ENCODE data around the gene ZNF776. TPM values are rescaled to one million over a fixed set of nuclear protein-coding genes. Genes with fewer than 3 reads are reported as not detected.
A peak's percentile ranks its signal among the peaks of the same experiment; 100 is the strongest.

The ZNF776 gene
- total and polyA plus RNA-seq, 4 donors, result 2.9 to 33.8 (median 9.8) TPM

DNA sequence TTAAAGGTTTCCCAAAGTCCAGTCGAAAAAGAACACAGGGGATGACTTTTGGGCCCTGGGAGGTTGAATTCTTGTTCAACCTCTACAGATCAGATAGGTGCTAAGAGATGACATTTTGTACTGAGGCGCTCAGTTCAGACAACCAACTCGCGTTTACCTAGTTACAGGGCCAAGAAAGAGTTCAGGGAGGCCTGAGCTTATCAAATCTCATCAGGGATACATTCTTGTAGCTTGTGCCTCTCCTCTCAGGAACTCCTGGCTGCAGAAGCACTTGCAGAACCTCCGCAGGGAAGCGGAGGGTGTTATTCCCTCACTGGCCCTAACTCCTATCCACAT, 825 bp downstream of the ZNF776 start:
- peak overlapping the region in 1 of 2 donors; percentile 78 for H3K27ac ChIP-seq (ENCODE audit: low read depth in 1 of 2, low read length in 1 of 2)
- H3K27me3 ChIP-seq (ENCODE audit: control insufficient read depth in 3 of 3, insufficient read depth in 3 of 3, low read length in 2 of 3), result no peaks in the 10 kb centered on the region
- H3K4me3 ChIP-seq, result peak overlapping the region; percentile 97
- H3K36me3 ChIP-seq (ENCODE audit: control insufficient read depth in 4 of 4, insufficient read depth in 4 of 4, low read length in 4 of 4), result peaks cover 18 to 54% (median 38%) of the 10 kb centered on the region in 4 donors
- ATAC-seq (ENCODE audit: insufficient read depth, low FRiP score) (no peak), DNase-seq (peak in 2 of 3 donors; percentile 9 to 13)
- H3K9me3 ChIP-seq (ENCODE audit: control insufficient read depth in 4 of 4, insufficient read depth in 3 of 4, low read length in 3 of 4), result peaks cover under 1 to 31% (median 28%) of the 10 kb centered on the region in 4 donors
- 43 to 50% methylated on average over 6 of the region's 6 CpGs for WGBS, 2 donors
- peak overlapping the region; percentile 69 to 89 for H3K9ac ChIP-seq (ENCODE audit: insufficient read depth in 1 of 2, low read length in 2 of 2)
- TF ChIP-seq, protein P1, sequence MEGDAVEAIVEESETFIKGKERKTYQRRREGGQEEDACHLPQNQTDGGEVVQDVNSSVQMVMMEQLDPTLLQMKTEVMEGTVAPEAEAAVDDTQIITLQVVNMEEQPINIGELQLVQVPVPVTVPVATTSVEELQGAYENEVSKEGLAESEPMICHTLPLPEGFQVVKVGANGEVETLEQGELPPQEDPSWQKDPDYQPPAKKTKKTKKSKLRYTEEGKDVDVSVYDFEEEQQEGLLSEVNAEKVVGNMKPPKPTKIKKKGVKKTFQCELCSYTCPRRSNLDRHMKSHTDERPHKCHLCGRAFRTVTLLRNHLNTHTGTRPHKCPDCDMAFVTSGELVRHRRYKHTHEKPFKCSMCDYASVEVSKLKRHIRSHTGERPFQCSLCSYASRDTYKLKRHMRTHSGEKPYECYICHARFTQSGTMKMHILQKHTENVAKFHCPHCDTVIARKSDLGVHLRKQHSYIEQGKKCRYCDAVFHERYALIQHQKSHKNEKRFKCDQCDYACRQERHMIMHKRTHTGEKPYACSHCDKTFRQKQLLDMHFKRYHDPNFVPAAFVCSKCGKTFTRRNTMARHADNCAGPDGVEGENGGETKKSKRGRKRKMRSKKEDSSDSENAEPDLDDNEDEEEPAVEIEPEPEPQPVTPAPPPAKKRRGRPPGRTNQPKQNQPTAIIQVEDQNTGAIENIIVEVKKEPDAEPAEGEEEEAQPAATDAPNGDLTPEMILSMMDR (IDR thresholded peaks at IDR 0.05; ENCODE audit: control extremely low read depth, extremely low read depth), result no peak
- H3K4me1 ChIP-seq (ENCODE audit: control insufficient read depth in 5 of 5, insufficient read depth in 5 of 5, low read length in 5 of 5), result peaks cover 3 to 19% (median 5%) of the 10 kb centered on the region in 5 donors

GRCh38 chr19:57748029-57748428, 1.4 kb downstream of the ZNF776 start:
- no peak overlapping the region for H3K27ac ChIP-seq (ENCODE audit: low read depth in 1 of 2, low read length in 1 of 2)
- TF ChIP-seq, protein P1 (IDR thresholded peaks at IDR 0.05; ENCODE audit: control extremely low read depth, extremely low read depth), result no peak
- H3K4me3 ChIP-seq, result peak overlapping the region; percentile 19
- peaks cover 6 to 37% (median 32%) of the 10 kb centered on the region in 4 donors for H3K9me3 ChIP-seq (ENCODE audit: control insufficient read depth in 4 of 4, insufficient read depth in 3 of 4, low read length in 3 of 4)
- no peak for ATAC-seq (ENCODE audit: insufficient read depth, low FRiP score)
- 96 to 97% methylated on average over 3 of the region's 3 CpGs for WGBS, 2 donors
- peaks cover 23 to 60% (median 43%) of the 10 kb centered on the region in 4 donors for H3K36me3 ChIP-seq (ENCODE audit: control insufficient read depth in 4 of 4, insufficient read depth in 4 of 4, low read length in 4 of 4)
- H3K27me3 ChIP-seq (ENCODE audit: control insufficient read depth in 3 of 3, insufficient read depth in 3 of 3, low read length in 2 of 3), result no peaks in the 10 kb centered on the region
- peaks cover 3 to 19% (median 5%) of the 10 kb centered on the region in 5 donors for H3K4me1 ChIP-seq (ENCODE audit: control insufficient read depth in 5 of 5, insufficient read depth in 5 of 5, low read length in 5 of 5)
- DNase-seq, result no peak
- H3K9ac ChIP-seq (ENCODE audit: insufficient read depth in 1 of 2, low read length in 2 of 2), result no peak overlapping the region

DNA sequence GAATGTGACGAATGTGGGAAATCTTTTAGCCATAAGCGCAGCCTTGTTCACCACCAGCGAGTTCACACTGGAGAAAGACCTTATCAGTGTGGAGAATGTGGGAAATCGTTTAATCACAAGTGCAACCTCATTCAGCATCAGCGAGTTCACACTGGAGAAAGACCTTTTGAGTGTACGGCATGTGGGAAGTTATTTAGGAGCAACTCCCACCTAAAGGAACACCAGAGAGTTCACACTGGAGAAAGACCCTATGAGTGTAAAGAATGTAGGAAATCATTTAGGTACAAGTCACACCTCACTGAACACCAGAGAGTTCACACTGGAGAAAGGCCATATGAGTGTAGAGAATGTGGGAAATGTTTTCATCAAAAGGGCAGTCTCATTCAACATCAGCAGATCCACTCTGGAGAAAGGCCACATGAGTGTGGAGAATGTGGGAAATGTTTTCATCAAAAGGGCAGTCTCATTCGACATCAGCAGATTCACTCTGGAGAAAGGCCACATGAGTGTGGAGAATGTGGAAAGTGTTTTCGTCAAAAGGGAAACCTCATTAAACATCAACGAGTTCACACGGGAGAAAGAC, 7.6 kb downstream of the ZNF776 start:
- DNase-seq, result no peak
- no peak overlapping the region for H3K9ac ChIP-seq (ENCODE audit: insufficient read depth in 1 of 2, low read length in 2 of 2)
- no peak overlapping the region for H3K4me3 ChIP-seq
- 96 to 99% methylated on average over 10 of the region's 10 CpGs for WGBS, 2 donors
- H3K27me3 ChIP-seq (ENCODE audit: control insufficient read depth in 3 of 3, insufficient read depth in 3 of 3, low read length in 2 of 3), result no peaks in the 10 kb centered on the region
- peaks cover 48 to 94% (median 81%) of the 10 kb centered on the region in 4 donors for H3K36me3 ChIP-seq (ENCODE audit: control insufficient read depth in 4 of 4, insufficient read depth in 4 of 4, low read length in 4 of 4)
- H3K9me3 ChIP-seq (ENCODE audit: control insufficient read depth in 4 of 4, insufficient read depth in 3 of 4, low read length in 3 of 4), result peaks cover 6 to 51% (median 48%) of the 10 kb centered on the region in 4 donors
- no peak overlapping the region for H3K27ac ChIP-seq (ENCODE audit: low read depth in 1 of 2, low read length in 1 of 2)
- TF ChIP-seq, protein P1 (IDR thresholded peaks at IDR 0.05; ENCODE audit: control extremely low read depth, extremely low read depth), result no peak
- H3K4me1 ChIP-seq (ENCODE audit: control insufficient read depth in 5 of 5, insufficient read depth in 5 of 5, low read length in 5 of 5), result peaks cover 0 to 5% (median 0%) of the 10 kb centered on the region in 5 donors
- ATAC-seq (ENCODE audit: insufficient read depth, low FRiP score), result no peak

Measured in lung (tissue), 12 donors.